Measurements from ENCODE around the gene WDR17.
A peak's percentile ranks its signal among the peaks of the same experiment; 100 is the strongest.

The WDR17 gene

DNA sequence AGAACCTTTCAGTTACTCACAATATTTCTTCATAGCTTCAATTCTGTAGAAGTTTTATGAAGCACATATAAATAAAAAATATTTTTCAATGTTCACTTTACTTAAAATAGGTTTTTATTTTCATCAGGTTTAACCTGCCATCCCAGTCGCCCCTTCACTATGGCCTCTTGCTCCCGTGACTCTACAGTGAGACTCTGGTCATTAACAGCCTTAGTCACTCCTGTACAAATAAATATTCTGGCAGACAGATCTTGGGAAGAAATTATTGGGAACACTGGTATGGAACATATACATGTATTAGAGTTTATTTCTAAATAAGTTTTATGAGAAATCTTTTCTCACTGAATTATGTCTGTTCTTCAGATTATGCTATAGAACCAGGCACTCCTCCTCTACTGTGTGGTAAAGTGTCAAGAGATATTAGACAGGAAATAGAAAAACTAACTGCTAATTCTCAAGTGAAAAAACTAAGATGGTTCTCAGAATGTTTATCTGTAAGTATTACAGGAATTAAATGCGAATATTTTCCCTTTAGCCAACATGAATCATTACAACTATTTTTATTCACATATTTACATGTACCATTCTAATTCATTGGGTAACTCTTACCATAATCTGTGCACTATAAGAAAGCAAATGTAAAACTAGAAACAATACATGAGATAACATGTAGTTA, 84.2 kb downstream of the WDR17 start:
- intact Hi-C loops (cut with DNase I; ENCODE audit: low total_unique reads) = loop anchor here (5.0 kb wide), 2 partner anchors 127 to 187 kb away; no protein-coding TSS in a partner anchor
- no peak for DNase-seq

DNA sequence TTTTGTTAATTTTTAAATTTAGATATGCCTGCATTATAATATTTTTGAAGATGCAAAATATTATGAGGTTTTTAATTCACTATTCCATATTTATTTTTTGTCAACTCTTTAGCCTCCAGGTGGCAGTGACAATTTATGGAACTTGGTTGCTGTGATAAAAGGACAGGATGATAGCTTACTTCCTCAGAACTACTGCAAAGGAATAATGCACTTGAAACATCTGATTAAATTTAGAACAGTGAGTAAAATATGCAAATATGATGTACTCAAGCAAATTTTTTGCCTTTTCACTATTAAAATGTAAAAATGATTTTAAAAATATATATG, 84.7 kb downstream of the WDR17 start:
- Histone ChIP-seq H3K27ac (no peak overlapping the region), H3K9me3 (no peaks in the 10 kb centered on the region), H3K4me1 (no peaks in the 10 kb centered on the region), H3K27me3 (no peaks in the 10 kb centered on the region), H3K4me3 (no peak overlapping the region), H3K36me3 (no peaks in the 10 kb centered on the region)
- TF ChIP-seq, protein P1, sequence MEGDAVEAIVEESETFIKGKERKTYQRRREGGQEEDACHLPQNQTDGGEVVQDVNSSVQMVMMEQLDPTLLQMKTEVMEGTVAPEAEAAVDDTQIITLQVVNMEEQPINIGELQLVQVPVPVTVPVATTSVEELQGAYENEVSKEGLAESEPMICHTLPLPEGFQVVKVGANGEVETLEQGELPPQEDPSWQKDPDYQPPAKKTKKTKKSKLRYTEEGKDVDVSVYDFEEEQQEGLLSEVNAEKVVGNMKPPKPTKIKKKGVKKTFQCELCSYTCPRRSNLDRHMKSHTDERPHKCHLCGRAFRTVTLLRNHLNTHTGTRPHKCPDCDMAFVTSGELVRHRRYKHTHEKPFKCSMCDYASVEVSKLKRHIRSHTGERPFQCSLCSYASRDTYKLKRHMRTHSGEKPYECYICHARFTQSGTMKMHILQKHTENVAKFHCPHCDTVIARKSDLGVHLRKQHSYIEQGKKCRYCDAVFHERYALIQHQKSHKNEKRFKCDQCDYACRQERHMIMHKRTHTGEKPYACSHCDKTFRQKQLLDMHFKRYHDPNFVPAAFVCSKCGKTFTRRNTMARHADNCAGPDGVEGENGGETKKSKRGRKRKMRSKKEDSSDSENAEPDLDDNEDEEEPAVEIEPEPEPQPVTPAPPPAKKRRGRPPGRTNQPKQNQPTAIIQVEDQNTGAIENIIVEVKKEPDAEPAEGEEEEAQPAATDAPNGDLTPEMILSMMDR (IDR thresholded peaks at IDR 0.05) = peak; percentile 39 to 50
- intact Hi-C loops (cut with DNase I; ENCODE audit: low total_unique reads) = loop anchor here (5.0 kb wide), 2 partner anchors 127 to 187 kb away; no protein-coding TSS in a partner anchor
- DNase-seq = no peak

More for the DNA sequence above, 84.2 kb downstream of the WDR17 start:
- no peaks in the 10 kb centered on the region for H3K36me3 ChIP-seq
- H3K4me1 ChIP-seq = no peaks in the 10 kb centered on the region
- H3K27ac ChIP-seq = no peak overlapping the region
- H3K4me3 ChIP-seq = no peak overlapping the region
- H3K9me3 ChIP-seq = no peaks in the 10 kb centered on the region
- H3K27me3 ChIP-seq = no peaks in the 10 kb centered on the region
- TF ChIP-seq, protein P1 (IDR thresholded peaks at IDR 0.05) = no peak

DNA sequence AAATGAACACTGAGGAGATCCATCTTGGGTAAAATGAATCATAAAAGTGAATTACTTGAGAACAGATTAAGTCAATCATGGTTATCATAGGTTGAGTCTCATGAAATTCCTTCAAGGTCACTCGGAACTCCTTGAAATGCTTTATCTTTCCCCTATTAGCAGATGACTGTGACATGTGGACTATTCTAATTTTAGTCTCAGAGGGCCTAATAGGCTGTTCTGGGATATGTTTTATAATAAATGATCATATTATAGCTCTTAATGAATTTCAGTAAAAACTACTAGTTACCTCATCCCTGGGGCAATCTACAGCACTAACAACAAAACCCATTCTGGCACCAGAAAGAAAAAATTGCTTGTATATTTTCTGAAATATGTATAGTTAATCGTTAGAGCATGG, 85.1 kb downstream of the WDR17 start:
- no peaks in the 10 kb centered on the region for H3K27me3 ChIP-seq
- H3K4me1 ChIP-seq = no peaks in the 10 kb centered on the region
- TF ChIP-seq, protein P1 (IDR thresholded peaks at IDR 0.05) = no peak
- no peak for DNase-seq
- H3K4me3 ChIP-seq = no peak overlapping the region
- H3K27ac ChIP-seq = no peak overlapping the region
- intact Hi-C loops (cut with DNase I; ENCODE audit: low total_unique reads) = loop anchor here (5.0 kb wide), 2 partner anchors 127 to 187 kb away; no protein-coding TSS in a partner anchor
- no peaks in the 10 kb centered on the region for H3K36me3 ChIP-seq
- no peaks in the 10 kb centered on the region for H3K9me3 ChIP-seq

DNA sequence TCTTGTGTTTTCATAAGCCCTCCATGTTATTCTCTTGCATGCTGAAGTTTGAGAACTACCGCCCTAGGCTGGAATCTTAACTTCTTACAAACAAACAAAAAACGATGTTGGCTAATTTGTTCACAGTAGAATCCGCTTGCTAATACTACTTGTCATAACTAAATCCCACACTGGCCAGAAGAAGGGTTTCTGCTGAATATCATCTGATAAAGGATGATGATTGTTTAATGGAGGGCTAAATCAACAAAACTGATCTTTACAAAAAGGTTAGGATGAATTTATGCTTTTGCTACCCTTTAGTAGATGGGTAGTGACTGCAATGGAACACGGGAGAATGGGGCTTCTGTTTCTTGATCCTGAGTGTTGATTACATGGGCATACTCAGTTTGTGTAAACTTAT, 87.5 kb downstream of the WDR17 start:
- TF ChIP-seq, protein P1 (IDR thresholded peaks at IDR 0.05) = no peak
- Histone ChIP-seq H3K27ac (no peak overlapping the region), H3K9me3 (no peaks in the 10 kb centered on the region), H3K27me3 (no peaks in the 10 kb centered on the region), H3K4me3 (no peak overlapping the region), H3K4me1 (no peaks in the 10 kb centered on the region), H3K36me3 (no peaks in the 10 kb centered on the region)
- intact Hi-C loops (cut with DNase I; ENCODE audit: low total_unique reads) = loop anchor here (5.0 kb wide), 2 partner anchors 124 to 184 kb away; no protein-coding TSS in a partner anchor
- DNase-seq = no peak

DNA sequence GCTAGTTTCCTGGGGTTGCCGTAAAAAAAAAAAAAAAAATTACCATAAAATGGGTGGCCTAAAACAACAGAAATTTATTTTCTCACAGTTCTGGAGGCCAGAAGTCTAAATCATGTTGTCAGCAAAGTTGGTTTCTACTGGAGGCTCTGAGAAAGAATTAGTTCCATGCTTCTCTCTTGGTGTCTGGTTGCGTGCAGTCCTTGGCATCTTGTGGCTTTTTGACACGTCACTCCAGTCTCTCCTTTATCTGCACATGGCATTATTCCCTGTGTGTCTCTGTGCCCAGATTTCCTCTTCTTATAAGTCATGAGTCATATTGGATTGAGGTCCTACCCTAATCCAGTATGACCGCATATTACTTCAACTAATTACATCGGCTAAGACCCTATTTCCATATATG, 91.0 kb downstream of the WDR17 start:
- Histone ChIP-seq H3K27me3 (no peaks in the 10 kb centered on the region), H3K27ac (no peak overlapping the region), H3K4me1 (no peaks in the 10 kb centered on the region), H3K36me3 (no peaks in the 10 kb centered on the region), H3K4me3 (no peak overlapping the region), H3K9me3 (no peaks in the 10 kb centered on the region)
- TF ChIP-seq, protein P1 (IDR thresholded peaks at IDR 0.05) = no peak
- no peak for DNase-seq
- intact Hi-C loops (cut with DNase I; ENCODE audit: low total_unique reads) = no loop called here

All from tibial artery (tissue), 4 donors.